A673 (cell line): ENCODE data around the gene ARSB. TPM values are rescaled to one million over a fixed set of nuclear protein-coding genes. Genes with fewer than 3 reads are reported as not detected.
A peak's percentile ranks its signal among the peaks of the same experiment; 100 is the strongest.

Experiments
- BruUV-seq: library from RNA; stranded (reverse); fragments of 400-500 nt; replicated peaks from 2 replicates; lab custom pipeline; 2021; lab: Mats Ljungman, UMichigan
- CTCF ChIA-PET: fragments of 300-600 bp; sonication (Branson Sonifier 250); formaldehyde crosslinking; loops from one replicate; lab custom pipeline; 2022; ENCODE audit warnings: antibody characterized with exemption; lab: Charles Lee
- POLR2A ChIA-PET: fragments of 300-600 bp; sonication (Branson Sonifier 250); formaldehyde crosslinking; loops from one replicate; lab custom pipeline; 2022; ENCODE audit warnings: antibody characterized with exemption; ENCODE audit not compliant: low non-redundant PET; lab: Charles Lee
- DNase-seq: peaks from one replicate; pipeline ENCODE4 v3.0.0-alpha.2; 2015; ENCODE audit warnings: low spot score
- H3K27ac ChIP-seq: fragments of 200-600 bp; sonication (generic); 2 replicates; pipeline ENCODE4 v1.5.1; 2016; ENCODE audit warnings: mixed run types, low read depth, mild to moderate bottlenecking, mixed read lengths, antibody characterized with exemption, low read length; ENCODE audit not compliant: poor library complexity, severe bottlenecking
- H3K27me3 ChIP-seq: fragments of 200-600 bp; sonication (generic); replicated peaks from 2 replicates; pipeline ENCODE4 v1.6.1; 2017; ENCODE audit warnings: mixed run types, low read depth, mild to moderate bottlenecking, mixed read lengths, antibody characterized with exemption, low read length; ENCODE audit not compliant: insufficient read depth, poor library complexity
- H3K36me3 ChIP-seq: fragments of 200-600 bp; sonication (generic); 2 replicates; pipeline ENCODE4 v1.6.1; 2016; ENCODE audit warnings: mixed run types, mild to moderate bottlenecking, mixed read lengths, antibody characterized with exemption, low read length; ENCODE audit not compliant: insufficient read depth, poor library complexity, severe bottlenecking
- H3K4me1 ChIP-seq: fragments of 200-600 bp; sonication (generic); 2 replicates; pipeline ENCODE4 v1.6.1; 2017; ENCODE audit warnings: mixed run types, mild to moderate bottlenecking, mixed read lengths, antibody characterized with exemption, low read length; ENCODE audit not compliant: insufficient read depth, poor library complexity, severe bottlenecking
- H3K4me3 ChIP-seq: fragments of 200-600 bp; sonication (generic); 2 replicates; pipeline ENCODE4 v1.5.1; 2016; ENCODE audit warnings: low read depth, mixed run types, mild to moderate bottlenecking, mixed read lengths, low read length; ENCODE audit not compliant: poor library complexity, severe bottlenecking
- H3K9me3 ChIP-seq: fragments of 200-600 bp; sonication (generic); 2 replicates; pipeline ENCODE4 v1.6.1; 2016; ENCODE audit warnings: mixed run types, low read depth, mild to moderate bottlenecking, mixed read lengths, antibody characterized with exemption, low read length; ENCODE audit not compliant: poor library complexity, severe bottlenecking
- CTCF ChIP-seq: fragments of 300-800, 200-600 bp; sonication (generic); conservative IDR thresholded peaks from 2 replicates; pipeline ENCODE4 v1.5.1; 2017; ENCODE audit warnings: low read depth, mild to moderate bottlenecking, antibody characterized with exemption, low read length, moderate library complexity, mixed read lengths
- EZH2 ChIP-seq: fragments of 200-600 bp; sonication (generic); IDR thresholded peaks from 2 replicates; pipeline ENCODE4 v1.6.1; 2017; ENCODE audit warnings: borderline replicate concordance, low read depth, mild to moderate bottlenecking, mixed read lengths, antibody characterized with exemption, low read length; ENCODE audit not compliant: poor library complexity, severe bottlenecking
- intact Hi-C: fragments of 100-400 bp; cut with micrococcal nuclease; formaldehyde crosslinking; loops from one replicate; pipeline ENCODE4 v1.10.0; 2022; ENCODE audit not compliant: unreplicated experiment
- total RNA-seq: library from RNA; stranded (reverse); gene quantifications from 2 replicates; pipeline ENCODE4 v1.2.3, GENCODE V29; 2021

ARSB gene
- total RNA-seq, 1 experiment from 2014 or later, result 16.8 TPM

- Histone ChIP-seq H3K9me3 (no peaks in the 10 kb centered on the region), H3K4me1 (peaks cover 10% of the 10 kb centered on the region), H3K36me3 (no peaks in the 10 kb centered on the region), H3K27ac (no peak overlapping the region), H3K27me3 (peaks cover 16% of the 10 kb centered on the region), H3K4me3 (no peak overlapping the region)
- no peak for TF ChIP-seq CTCF
- TF ChIP-seq EZH2, result no peak
- ChIA-PET POLR2A (no interaction called here), CTCF (interaction anchor here (0.6 to 5.7 kb wide), 5 partner anchors 111 to 1061 kb away, joined by 4 to 53 read pairs (median 5); no protein-coding TSS in a partner anchor)
- intact Hi-C loops, result loop anchor here (2.0 to 10.0 kb wide), 6 partner anchors 121 to 836 kb away; no protein-coding TSS in a partner anchor
- no peak for DNase-seq
- no TSS peak for BruUV-seq
Measured at GRCh38 chr5:79021753-79022152, 36.6 kb upstream of the ARSB start.

GRCh38 chr5:79020861-79021561 lies 35.9 kb upstream of the ARSB start:
- Histone ChIP-seq H3K4me1 (peaks cover 10% of the 10 kb centered on the region), H3K36me3 (no peaks in the 10 kb centered on the region), H3K27ac (no peak overlapping the region), H3K4me3 (no peak overlapping the region), H3K9me3 (no peaks in the 10 kb centered on the region), H3K27me3 (peaks cover 24% of the 10 kb centered on the region)
- no TSS peak for BruUV-seq
- ChIA-PET CTCF (interaction anchor here (0.6 to 5.7 kb wide), 10 partner anchors 85 to 1062 kb away, joined by 3 to 53 read pairs (median 4); no protein-coding TSS in a partner anchor), POLR2A (no interaction called here)
- intact Hi-C loops, result loop anchor here (2.0 to 10.0 kb wide), 6 partner anchors 120 to 836 kb away; no protein-coding TSS in a partner anchor
- peak; percentile 73 for DNase-seq
- TF ChIP-seq EZH2 (no peak), CTCF (peak; percentile 94)

- Histone ChIP-seq H3K27me3 (peaks cover 39% of the 10 kb centered on the region), H3K27ac (no peak overlapping the region), H3K4me1 (no peaks in the 10 kb centered on the region), H3K9me3 (no peaks in the 10 kb centered on the region), H3K36me3 (no peaks in the 10 kb centered on the region), H3K4me3 (no peak overlapping the region)
- POLR2A ChIA-PET, result no interaction called here
- CTCF ChIA-PET, result no interaction called here
- TF ChIP-seq EZH2, result no peak
- TF ChIP-seq CTCF, result no peak
- BruUV-seq, result no TSS peak
- no peak for DNase-seq
- intact Hi-C loops, result no loop called here
Measured at GRCh38 chr5:79014631-79015030, 29.5 kb upstream of the ARSB start.
